ENCODE measurements around the gene GOT2.

GRCh38 chr16:58767581-58767980 lies 33.5 kb upstream of the GOT2 start:
- TF ChIP-seq EZH2 (IDR thresholded peaks at IDR 0.05) (no peak), POLR2AphosphoS5 (IDR thresholded peaks at IDR 0.05; ENCODE audit: borderline replicate concordance, low read depth, low read length) (no peak)
